KOPT-K1 (cell line): ENCODE data around the gene NFATC4.

Source experiments
- H3K27ac ChIP-seq: fragments of 200-600 bp; sonication (generic); 2 replicates; pipeline ENCODE4 v1.5.1; 2016; ENCODE audit warnings: antibody characterized with exemption, mild to moderate bottlenecking, low read depth, low read length; ENCODE audit not compliant: poor library complexity, severe bottlenecking
- H3K36me3 ChIP-seq: fragments of 200-600 bp; sonication (generic); 2 replicates; pipeline ENCODE4 v1.5.1; 2017; ENCODE audit warnings: antibody characterized with exemption, mild to moderate bottlenecking, low read length, moderate library complexity; ENCODE audit not compliant: insufficient read depth
- H3K9me3 ChIP-seq: fragments of 200-600 bp; sonication (generic); 2 replicates; pipeline ENCODE4 v1.5.1; 2017; ENCODE audit warnings: antibody characterized with exemption, low read length, mild to moderate bottlenecking; ENCODE audit not compliant: insufficient read depth, poor library complexity, severe bottlenecking

The NFATC4 gene

DNA sequence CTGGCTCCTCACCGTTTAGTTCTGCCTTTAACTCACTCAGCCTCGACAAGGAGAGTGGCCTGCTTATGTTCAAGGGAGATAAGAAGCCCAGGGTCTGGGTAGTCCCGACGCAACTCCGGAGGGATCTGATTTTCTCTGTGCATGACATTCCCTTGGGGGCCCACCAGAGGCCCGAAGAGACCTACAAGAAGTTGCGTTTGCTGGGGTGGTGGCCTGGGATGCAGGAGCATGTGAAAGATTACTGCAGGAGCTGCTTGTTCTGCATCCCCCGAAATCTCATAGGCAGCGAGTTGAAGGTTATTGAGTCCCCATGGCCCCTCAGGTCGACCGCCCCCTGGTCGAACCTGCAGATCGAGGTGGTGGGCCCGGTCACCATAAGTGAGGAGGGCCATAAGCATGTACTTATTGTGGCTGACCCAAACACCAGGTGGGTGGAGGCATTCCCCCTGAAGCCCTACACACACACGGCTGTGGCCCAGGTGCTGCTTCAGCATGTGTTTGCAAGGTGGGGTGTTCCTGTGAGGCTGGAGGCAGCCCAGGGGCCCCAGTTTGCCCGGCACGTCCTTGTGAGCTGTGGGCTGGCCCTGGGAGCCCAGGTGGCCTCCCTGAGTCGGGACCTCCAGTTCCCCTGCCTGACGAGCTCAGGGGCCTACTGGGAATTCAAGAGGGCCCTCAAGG is 48.4 kb downstream of the NFATC4 start:
- H3K9me3 ChIP-seq: no peaks in the 10 kb centered on the region
- no peaks in the 10 kb centered on the region for H3K36me3 ChIP-seq

GRCh38 chr14:24416932-24417619 is 49.1 kb downstream of the NFATC4 start:
- H3K9me3 ChIP-seq: no peaks in the 10 kb centered on the region
- no peak overlapping the region for H3K27ac ChIP-seq
- no peaks in the 10 kb centered on the region for H3K36me3 ChIP-seq

More for the DNA sequence above, 48.4 kb downstream of the NFATC4 start:
- H3K27ac ChIP-seq: no peak overlapping the region

- Histone ChIP-seq H3K9me3 (no peaks in the 10 kb centered on the region), H3K27ac (no peak overlapping the region), H3K36me3 (no peaks in the 10 kb centered on the region)
Observed at GRCh38 chr14:24417832-24418491, 50.0 kb downstream of the NFATC4 start.

DNA sequence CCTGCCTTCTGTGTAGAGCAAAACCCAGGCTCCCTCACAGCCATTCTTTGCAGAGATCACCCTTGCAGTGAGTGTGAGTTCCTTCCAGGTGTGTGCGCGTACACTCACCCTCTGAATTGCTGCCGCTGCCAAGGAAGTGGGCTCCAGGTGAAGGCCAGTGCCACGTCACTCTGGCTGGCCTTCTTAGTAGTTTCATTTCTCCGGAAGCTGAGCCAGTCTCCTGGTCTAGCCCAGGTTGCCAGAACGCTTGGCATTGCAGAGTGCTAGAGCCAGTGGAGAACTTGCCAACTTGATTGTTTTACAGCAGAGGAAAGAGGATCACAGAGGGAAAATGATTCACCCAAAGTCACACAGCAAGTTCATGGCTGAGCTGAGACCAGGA is 50.5 kb downstream of the NFATC4 start:
- Histone ChIP-seq H3K27ac (no peak overlapping the region), H3K36me3 (no peaks in the 10 kb centered on the region), H3K9me3 (no peaks in the 10 kb centered on the region)

- Histone ChIP-seq H3K9me3 (no peaks in the 10 kb centered on the region), H3K36me3 (no peaks in the 10 kb centered on the region), H3K27ac (no peak overlapping the region)
Observed at GRCh38 chr14:24422261-24422660, 54.3 kb downstream of the NFATC4 start.

GRCh38 chr14:24422694-24423601 is 55.0 kb downstream of the NFATC4 start:
- Histone ChIP-seq H3K27ac (no peak overlapping the region), H3K36me3 (no peaks in the 10 kb centered on the region), H3K9me3 (no peaks in the 10 kb centered on the region)

DNA sequence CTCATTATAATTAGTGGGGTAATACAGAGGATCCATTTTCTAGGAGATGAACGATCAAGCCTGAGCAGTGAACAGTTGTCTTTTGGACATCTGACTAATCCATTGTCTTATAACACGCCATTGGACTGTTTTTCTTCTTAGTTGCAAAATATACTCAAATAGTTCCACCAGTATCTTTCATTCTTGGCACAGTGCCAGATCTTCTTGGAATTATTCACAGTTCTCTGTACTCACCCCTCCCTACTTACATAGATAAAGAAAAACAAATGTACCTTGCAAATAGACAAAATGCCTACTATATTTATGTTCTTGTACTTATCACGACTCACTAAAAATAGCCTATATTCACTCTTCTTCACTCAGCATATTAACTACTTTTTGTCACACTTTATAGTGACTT is 57.7 kb downstream of the NFATC4 start:
- H3K27ac ChIP-seq: no peak overlapping the region
- no peaks in the 10 kb centered on the region for H3K36me3 ChIP-seq
- no peaks in the 10 kb centered on the region for H3K9me3 ChIP-seq

GRCh38 chr14:24426150-24426911 is 58.3 kb downstream of the NFATC4 start:
- Histone ChIP-seq H3K9me3 (no peaks in the 10 kb centered on the region), H3K27ac (no peak overlapping the region), H3K36me3 (no peaks in the 10 kb centered on the region)

DNA sequence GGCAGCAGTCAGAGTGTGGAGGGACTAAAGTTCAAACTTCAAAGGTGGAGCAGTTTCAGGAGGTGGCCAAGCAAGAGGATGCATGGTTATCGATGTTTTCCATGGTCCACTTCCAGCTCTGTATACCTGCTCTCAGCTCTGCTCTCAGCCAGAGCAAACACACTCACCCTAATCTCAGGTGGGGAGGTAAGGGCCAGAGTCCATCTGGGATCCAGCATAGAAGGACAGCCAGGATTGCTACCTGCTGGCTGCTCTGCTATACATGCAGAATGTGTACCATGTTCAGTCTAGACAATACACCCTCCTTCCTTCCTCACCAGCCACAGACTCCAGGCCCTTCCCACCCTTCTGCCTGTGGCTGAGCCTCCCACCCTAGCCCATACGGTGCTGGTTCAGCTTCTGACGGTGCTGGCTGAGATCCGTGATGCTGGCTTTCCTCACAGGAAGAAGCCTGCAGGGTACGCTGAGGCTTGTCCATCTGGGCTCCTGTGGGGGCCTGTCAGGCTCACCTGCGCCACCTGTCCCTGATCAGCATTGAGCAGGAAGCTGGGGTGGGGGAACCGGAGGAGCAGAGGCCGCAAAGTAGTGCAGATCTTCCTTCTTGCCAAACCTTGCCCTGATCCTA is 59.0 kb downstream of the NFATC4 start:
- no peak overlapping the region for H3K27ac ChIP-seq
- H3K9me3 ChIP-seq: no peaks in the 10 kb centered on the region
- peaks cover 1% of the 10 kb centered on the region; the same call in 1 of the 2 replicates for H3K36me3 ChIP-seq

- no peaks in the 10 kb centered on the region for H3K9me3 ChIP-seq
- peaks cover 9% of the 10 kb centered on the region for H3K36me3 ChIP-seq
- no peak overlapping the region for H3K27ac ChIP-seq
Observed at GRCh38 chr14:24427537-24428508, 59.8 kb downstream of the NFATC4 start.

DNA sequence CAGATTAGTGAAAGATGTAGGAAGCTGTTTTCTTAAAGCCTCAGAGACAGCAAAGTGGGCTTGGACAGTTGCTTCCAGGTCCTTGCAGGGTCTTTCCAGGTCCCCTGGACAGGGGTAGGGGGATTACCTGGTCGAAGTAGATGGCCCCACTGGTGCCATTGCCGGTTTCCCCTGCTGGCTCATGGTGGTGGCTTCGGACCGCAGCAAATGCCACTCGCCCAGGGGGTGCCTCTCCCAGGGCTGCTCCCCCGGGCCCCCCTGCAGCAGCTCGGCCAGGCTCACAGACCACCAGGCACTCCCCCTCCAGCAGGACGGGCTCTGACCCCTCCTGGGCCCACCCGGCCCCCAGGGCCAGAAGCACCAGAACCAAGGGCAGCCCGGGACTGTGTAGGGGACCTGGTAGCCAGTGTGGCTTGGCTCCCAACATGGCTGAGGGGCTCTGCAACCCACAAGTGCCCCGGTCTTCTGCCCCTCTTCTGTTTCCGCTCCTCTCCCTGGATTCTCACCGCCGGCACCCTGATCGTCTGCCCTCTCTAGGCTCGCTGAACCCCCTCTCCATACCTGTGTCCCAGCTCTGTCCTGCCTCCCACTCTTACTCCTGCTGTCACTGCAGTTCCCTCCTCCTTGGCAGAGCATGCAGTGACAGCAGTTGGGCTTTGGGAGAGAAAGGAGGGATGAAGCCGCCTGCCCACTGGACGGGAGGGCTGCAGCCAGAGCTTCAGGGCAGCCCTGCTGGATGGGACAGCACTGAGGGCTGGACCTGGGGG is 60.8 kb downstream of the NFATC4 start:
- Histone ChIP-seq H3K9me3 (no peaks in the 10 kb centered on the region), H3K27ac (no peak overlapping the region), H3K36me3 (peaks cover 18% of the 10 kb centered on the region)
